ENCODE measurements around the gene ATRNL1. TPM values are rescaled to one million over a fixed set of nuclear protein-coding genes. Genes with fewer than 3 reads are reported as not detected.

ATRNL1 gene
- total and polyA plus RNA-seq, 2 donors from 2014 or later = 2.4 to 7.1 TPM

DNA sequence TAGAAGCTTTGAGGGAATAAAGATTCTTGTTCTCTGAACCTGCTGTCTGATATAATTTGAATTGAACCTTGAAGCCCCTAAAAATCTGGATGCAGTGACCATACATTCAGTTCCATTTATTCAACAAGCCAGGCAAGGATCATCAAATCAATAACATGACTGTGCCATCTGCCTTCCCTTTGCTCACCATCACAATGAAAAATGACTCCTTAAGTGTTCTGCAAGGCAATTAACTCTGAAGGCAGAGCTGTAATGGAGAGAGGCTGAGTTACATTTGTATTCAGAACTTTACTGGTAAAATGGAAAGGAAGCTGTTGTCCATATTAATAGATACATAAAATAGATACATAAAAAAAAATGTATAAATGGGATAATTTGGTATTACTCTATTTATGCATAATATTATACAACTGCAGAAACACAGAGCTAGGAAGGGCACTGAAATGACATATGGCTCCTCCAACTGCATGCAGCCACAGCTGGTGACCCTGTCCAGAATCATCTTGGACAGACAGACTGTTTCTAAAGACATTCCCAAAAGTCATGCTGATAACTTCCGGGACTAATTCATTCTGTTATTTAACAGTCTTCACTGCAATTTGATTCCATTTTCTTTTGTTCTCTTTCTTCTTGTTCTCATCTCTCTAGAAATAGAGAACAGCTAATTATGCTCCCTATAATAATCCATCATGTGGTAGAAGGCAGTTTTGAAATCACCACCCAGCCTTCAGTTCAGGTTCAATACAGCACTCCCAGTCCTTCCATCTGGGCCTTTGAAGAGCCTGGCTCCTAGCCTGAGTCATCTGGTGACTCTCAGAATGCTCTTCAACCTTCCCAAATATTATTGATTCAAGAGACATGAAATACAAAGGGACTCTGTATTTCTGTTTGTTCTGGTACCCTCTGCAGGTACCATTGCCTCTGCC lies 767.3 kb downstream of the ATRNL1 start:
- DNase-seq (peak in 1 of 5 donors; percentile 20), FAIRE-seq (no peak)
- TF ChIP-seq, protein P1, sequence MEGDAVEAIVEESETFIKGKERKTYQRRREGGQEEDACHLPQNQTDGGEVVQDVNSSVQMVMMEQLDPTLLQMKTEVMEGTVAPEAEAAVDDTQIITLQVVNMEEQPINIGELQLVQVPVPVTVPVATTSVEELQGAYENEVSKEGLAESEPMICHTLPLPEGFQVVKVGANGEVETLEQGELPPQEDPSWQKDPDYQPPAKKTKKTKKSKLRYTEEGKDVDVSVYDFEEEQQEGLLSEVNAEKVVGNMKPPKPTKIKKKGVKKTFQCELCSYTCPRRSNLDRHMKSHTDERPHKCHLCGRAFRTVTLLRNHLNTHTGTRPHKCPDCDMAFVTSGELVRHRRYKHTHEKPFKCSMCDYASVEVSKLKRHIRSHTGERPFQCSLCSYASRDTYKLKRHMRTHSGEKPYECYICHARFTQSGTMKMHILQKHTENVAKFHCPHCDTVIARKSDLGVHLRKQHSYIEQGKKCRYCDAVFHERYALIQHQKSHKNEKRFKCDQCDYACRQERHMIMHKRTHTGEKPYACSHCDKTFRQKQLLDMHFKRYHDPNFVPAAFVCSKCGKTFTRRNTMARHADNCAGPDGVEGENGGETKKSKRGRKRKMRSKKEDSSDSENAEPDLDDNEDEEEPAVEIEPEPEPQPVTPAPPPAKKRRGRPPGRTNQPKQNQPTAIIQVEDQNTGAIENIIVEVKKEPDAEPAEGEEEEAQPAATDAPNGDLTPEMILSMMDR (IDR thresholded peaks at IDR 0.05; ENCODE audit: borderline replicate concordance, extremely low read depth, insufficient read depth) = no peak
- no peak overlapping the region for H3K9ac ChIP-seq (ENCODE audit: low read length in 3 of 3)
- no peaks in the 10 kb centered on the region for H3K27me3 ChIP-seq (ENCODE audit: control insufficient read depth, insufficient read depth, low read length)
- intact Hi-C loops (cut with DNase I) = no loop called here
- no peaks in the 10 kb centered on the region for H3K36me3 ChIP-seq (ENCODE audit: control insufficient read depth in 2 of 3, insufficient read depth in 3 of 3, low read length in 3 of 3)
- no peaks in the 10 kb centered on the region for H3K9me3 ChIP-seq (ENCODE audit: control insufficient read depth in 2 of 3, insufficient read depth in 1 of 3, low read length in 3 of 3)
- no peaks in the 10 kb centered on the region for H3K4me1 ChIP-seq (ENCODE audit: control insufficient read depth in 2 of 3, insufficient read depth in 2 of 3, low read depth in 1 of 3, low read length in 3 of 3)
- no peak overlapping the region for H3K27ac ChIP-seq (ENCODE audit: low read depth in 2 of 2, low read length in 2 of 2)
- H3K4me3 ChIP-seq (ENCODE audit: low read length in 3 of 3) = no peak overlapping the region

DNA sequence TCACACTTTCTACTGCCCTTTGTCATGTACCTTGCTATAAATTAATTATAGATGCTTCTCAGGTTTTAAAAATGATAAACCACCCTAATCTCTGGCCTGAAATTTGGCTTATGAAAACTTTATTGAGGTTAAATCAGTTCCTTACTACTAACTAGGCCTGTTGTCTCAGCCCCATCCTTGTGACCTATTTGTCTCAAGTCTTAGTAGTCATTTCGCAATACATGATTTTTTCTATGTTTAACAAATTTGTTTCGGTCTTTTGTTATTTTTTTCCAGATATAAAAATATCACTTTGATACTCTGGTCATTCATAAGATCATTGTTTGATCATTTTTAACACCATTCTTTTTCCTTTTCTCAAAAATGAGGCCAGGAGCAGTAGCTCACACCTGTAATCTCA lies 768.3 kb downstream of the ATRNL1 start:
- no peak for FAIRE-seq

DNA sequence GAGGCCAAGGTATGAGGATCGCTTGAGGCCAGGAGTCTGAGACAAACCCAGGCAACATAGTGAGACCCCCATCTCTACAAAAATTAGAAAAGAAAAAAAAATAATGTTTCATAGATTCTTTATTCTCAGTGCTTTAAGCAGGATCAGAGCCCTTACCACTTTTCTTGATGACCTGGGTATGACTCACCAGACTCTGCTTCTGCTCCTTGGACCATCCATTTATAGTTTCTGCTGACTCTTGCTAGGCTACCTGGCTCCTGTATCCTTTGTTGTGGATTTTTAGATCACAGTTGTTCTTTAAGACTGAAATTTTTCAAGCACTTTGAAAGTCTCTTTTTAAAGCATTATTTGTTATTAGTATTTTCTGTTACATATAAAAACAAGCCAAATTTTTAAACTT lies 768.7 kb downstream of the ATRNL1 start:
- no peak for FAIRE-seq
- intact Hi-C loops (cut with DNase I) = no loop called here
- Histone ChIP-seq H3K27ac (ENCODE audit: low read depth in 2 of 2, low read length in 2 of 2) (no peak overlapping the region), H3K4me3 (ENCODE audit: low read length in 3 of 3) (no peak overlapping the region), H3K27me3 (ENCODE audit: control insufficient read depth, insufficient read depth, low read length) (no peaks in the 10 kb centered on the region), H3K9ac (ENCODE audit: low read length in 3 of 3) (no peak overlapping the region), H3K9me3 (ENCODE audit: control insufficient read depth in 2 of 3, insufficient read depth in 1 of 3, low read length in 3 of 3) (no peaks in the 10 kb centered on the region), H3K4me1 (ENCODE audit: control insufficient read depth in 2 of 3, insufficient read depth in 2 of 3, low read depth in 1 of 3, low read length in 3 of 3) (no peaks in the 10 kb centered on the region), H3K36me3 (ENCODE audit: control insufficient read depth in 2 of 3, insufficient read depth in 3 of 3, low read length in 3 of 3) (no peaks in the 10 kb centered on the region)
- TF ChIP-seq, protein P1 (IDR thresholded peaks at IDR 0.05; ENCODE audit: borderline replicate concordance, extremely low read depth, insufficient read depth) = no peak
- no peak for DNase-seq

More for the DNA sequence above, 768.3 kb downstream of the ATRNL1 start:
- TF ChIP-seq, protein P1 (IDR thresholded peaks at IDR 0.05; ENCODE audit: borderline replicate concordance, extremely low read depth, insufficient read depth) = no peak
- Histone ChIP-seq H3K4me3 (ENCODE audit: low read length in 3 of 3) (no peak overlapping the region), H3K27me3 (ENCODE audit: control insufficient read depth, insufficient read depth, low read length) (no peaks in the 10 kb centered on the region), H3K36me3 (ENCODE audit: control insufficient read depth in 2 of 3, insufficient read depth in 3 of 3, low read length in 3 of 3) (no peaks in the 10 kb centered on the region), H3K27ac (ENCODE audit: low read depth in 2 of 2, low read length in 2 of 2) (no peak overlapping the region), H3K9ac (ENCODE audit: low read length in 3 of 3) (no peak overlapping the region), H3K9me3 (ENCODE audit: control insufficient read depth in 2 of 3, insufficient read depth in 1 of 3, low read length in 3 of 3) (no peaks in the 10 kb centered on the region), H3K4me1 (ENCODE audit: control insufficient read depth in 2 of 3, insufficient read depth in 2 of 3, low read depth in 1 of 3, low read length in 3 of 3) (no peaks in the 10 kb centered on the region)
- intact Hi-C loops (cut with DNase I) = no loop called here
- no peak for DNase-seq

Measured in kidney (tissue), 14 donors.